GM18861 (cell line): ENCODE data around the gene CES2.

Experiments used
- ATAC-seq: cut with Tn5 transposase; IDR thresholded peaks from one replicate; pipeline ENCODE4 v1.9.1; 2021; ENCODE audit not compliant: unreplicated experiment

The CES2 gene

DNA sequence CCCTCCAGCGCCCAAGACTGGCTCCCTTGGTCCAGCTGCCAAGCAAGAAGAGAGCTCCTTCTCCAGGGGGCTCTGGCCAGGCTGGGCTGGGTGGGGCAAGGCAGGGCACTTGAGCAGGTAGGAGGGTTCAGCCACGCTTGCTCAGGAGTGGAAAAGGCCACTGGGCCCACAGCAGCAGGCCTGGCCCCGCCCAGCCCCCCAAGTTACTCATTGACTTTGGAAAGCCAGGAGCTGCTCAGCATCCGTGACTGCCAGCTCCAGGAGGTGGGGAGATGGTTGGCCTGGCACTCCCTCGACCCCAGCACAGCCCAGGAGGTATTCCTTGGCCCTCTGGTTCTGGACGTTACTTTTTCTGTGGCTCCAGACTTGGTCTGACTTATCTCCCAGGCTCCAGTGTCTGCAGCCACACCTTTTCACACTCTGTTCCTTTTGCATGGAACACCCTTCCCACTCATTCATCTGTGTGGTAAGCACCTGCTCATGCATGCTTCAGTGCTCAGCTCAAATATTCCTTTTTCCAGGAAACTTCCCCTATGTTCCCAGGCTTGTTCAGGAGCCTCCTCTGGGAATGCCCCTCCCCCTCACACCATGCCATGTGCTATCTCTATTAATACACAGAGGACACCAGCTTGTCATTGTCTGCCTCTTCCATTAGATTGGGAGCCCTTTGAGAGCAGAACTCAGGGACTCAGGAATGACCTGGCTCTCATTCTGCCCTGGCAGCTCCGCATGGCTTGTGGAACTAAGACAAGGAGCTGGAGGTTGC, 16.3 kb upstream of the CES2 start, which contains the start of gene CDH16:
CDH16 (minus strand) TSS at position 83 of the 766 bp plus-strand sequence. CDS start 820 bp downstream, outside the sequence.
- no peak for ATAC-seq

DNA sequence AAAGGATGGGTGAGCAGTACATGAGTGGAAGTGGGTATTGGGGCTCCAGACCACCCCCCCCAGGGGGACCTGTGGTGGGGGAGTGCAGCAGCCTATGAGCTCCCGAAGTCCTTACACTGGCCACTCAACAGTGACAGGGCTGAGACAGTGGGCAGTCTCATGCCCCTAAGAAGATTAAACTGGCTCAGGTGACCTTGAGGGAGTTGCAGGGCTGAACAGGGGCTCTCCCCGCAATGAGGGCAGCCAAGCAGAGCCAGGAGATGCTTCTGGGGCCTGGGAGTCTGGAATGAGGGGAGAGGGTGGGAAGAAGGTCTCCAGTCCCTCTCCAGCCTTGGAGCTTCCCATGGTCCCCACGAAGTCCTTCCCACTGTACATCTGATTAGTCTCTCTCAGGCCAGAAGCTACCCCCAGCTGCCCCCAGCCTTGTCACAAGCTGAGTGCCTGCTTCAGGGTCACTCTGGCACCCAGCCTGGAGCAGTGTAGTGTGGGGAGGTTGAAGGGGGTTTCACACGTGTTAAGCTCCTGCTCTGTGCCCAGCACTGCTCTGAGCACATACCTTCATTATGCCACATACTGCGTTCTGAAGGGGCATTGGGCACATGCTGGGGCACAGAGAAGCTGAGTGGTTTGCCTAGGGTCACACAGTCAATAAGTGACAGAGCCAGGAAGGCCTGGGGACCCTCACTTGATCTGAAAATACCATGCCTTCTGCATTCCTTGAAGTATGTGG, 15.6 kb upstream of the CES2 start:
- ATAC-seq: no peak

DNA sequence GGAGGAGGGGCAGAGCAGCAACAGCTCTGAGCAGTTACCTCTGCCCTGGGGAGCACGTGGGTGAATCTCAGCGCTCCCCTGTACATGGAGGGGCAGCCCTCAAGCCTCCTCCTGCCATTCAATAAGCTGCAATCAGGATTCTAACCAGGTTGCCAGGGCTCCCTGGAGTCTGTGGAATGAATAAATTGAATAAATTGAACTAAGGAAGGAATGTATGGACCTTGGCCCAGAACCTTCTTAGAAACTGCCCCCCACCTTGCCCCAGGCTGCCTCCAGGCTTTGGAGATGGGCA, 15.1 kb upstream of the CES2 start:
- ATAC-seq: no peak

DNA sequence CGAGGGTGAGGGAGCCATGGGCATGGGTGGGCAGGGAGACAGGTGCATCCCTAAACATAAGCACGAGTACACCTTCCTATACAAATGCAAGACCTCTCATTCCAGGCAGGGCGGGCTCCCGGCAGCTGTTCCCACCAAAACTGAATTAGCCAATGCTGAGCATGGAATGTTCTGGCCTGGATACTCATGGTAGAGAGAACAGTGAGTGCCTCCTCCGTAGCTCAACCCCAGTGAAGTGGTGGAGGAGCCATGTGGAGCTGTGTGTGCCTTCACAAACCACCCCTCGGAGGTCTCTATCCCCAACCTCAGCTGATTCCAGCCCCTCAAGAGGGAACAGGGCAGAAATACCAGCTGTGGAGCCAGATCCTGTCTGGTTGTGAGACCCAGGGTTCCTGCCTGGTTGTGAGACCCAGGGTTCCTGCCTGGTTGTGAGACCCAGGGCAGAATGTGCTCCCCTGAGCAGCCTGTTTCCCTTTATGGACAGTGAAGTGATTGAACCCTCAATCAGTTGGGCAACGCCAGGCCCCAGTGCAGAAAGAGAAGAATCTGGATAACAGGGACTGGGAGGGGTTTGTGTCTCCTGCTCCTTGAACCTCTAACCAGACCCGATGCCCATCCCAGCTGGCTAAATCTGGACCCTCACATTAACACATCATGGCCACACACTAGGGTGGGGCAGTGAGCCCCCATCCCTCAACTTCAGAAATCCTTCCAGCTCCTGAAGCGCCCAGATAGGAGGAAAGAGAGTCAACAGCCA, 14.2 kb upstream of the CES2 start:
- no peak for ATAC-seq

GRCh38 chr16:66921729-66922450, 13.4 kb upstream of the CES2 start:
- no peak for ATAC-seq

GRCh38 chr16:66923247-66923731, 12.0 kb upstream of the CES2 start:
- no peak for ATAC-seq

DNA sequence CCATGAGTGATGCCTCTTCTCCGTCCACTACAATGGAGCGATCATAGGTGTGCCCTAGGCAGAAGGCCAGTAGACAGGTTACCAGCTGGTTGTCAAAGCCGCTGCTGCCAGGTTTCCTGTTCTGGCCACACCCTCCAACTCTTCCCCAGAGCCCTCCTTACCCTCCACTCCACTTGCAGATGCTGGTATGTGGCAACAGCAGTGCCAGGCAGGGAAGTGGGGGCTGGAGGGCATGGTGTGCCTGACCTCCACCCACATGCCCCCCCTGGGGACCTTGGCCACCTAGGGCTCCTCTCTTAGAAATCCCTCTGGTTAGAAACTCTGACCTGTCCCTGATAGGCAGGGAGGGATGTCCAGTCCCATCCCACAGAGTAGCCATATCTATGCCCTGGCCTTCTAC, 11.4 kb upstream of the CES2 start:
- ATAC-seq: no peak

- no peak for ATAC-seq
These were observed 10.6 kb upstream of the CES2 start for GRCh38 chr16:66924527-66925321.

DNA sequence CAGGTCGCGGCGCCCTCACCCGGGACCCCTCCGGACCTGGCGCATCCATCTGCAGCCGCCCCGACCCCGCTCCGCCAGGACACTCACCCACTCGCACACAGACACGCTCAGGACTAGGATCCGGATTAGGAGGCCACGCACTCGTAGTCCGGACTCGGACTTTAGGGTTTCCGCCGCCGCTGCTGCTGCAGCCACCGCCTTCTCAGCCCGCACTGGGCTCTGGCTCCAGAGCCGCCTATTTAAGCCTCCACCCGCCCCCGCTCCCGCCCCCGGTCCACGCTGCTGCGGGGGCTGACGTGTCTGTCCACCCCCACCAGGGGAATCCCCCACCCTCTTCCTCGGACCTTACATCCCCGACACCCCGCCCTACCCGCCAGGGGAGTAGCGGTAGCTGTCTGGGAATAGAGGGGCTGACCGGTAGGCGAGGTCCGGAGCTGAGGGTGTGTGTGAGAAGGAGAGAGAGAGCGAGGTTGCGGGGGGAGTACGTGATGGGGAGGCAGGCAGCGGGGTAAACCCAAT, 9.9 kb upstream of the CES2 start, which contains the start of gene RRAD:
RRAD (minus strand) TSS at position 214 of the 519 bp plus-strand sequence. CDS start 356 bp downstream, outside the sequence.
- ATAC-seq: no peak

GRCh38 chr16:66926171-66926947, 9.0 kb upstream of the CES2 start:
- no peak for ATAC-seq

- no peak for ATAC-seq
These were observed 8.3 kb upstream of the CES2 start for GRCh38 chr16:66926961-66927436.

DNA sequence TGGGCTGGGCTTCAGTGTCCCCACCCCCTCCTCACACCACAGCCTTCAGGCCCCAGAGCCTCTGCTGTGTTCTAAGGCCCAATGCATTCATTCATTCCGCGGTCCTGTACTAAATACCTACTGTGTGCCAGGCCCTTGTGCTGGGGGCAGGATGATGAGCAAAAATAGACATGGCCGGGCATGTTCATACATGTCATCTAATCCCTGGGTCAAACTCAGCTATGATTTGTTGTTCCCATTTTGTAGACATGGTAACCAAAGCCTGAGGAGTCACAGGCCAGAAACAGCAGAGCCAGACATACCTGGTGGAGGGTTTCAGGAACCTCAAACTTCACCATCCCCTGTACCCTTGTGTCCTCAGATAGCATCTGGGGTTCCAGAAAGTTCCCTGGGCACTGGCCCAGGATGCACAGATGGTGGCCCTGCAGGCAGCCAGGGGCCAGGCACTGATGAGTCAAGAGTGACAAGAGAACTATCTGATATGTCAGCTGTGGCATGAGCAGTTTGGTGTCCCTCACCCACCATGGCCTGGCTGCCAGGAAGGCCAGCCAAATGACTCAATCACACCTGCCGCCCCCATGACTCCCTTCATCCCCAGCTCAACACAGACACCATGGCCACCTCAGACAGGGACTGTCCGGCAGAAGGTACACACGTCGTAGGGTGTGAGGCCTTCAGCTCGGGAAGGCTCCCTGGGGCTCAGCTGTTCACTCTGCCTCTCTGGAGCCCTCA, 7.2 kb upstream of the CES2 start:
- ATAC-seq: no peak

- no peak for ATAC-seq
These were observed 6.5 kb upstream of the CES2 start for GRCh38 chr16:66928702-66929388.

DNA sequence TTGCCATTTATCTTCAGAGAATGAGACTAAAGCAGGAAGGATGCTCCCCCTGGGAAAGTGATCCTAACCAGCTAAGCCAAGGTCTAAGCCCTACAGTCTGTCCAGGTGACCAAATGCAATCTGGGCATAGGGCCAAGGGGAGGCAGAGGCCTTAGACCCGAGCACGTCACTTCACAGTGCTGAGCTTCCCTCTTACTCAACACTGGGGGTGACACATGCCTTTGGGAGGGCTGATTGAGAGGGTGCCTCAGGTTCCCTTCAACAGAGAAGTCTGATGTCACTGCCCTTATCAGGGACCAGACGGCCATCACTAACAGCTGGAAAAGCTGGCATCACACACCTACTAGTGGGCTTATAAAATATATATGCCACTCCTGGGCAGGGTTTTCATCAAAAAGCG, 5.1 kb upstream of the CES2 start:
- no peak for ATAC-seq

- no peak for ATAC-seq
These were observed 3.7 kb upstream of the CES2 start for GRCh38 chr16:66931665-66932064.

GRCh38 chr16:66932076-66932475, 3.2 kb upstream of the CES2 start:
- ATAC-seq: no peak

- ATAC-seq: no peak
These were observed 1.6 kb upstream of the CES2 start for GRCh38 chr16:66933776-66934137.
